Peyer's patch (tissue), 4 donors: ENCODE data around the gene ADAM12.

Experiments used
- CTCF ChIP-seq, 6 experiments: fragments of 450-650 bp in 4 of 6; fragments of 200-600 bp in 2 of 6; sonication (generic) in 1 of 6; IDR thresholded peaks; one replicate each; pipeline ENCODE4 v1.5.1; 2017 to 2019; ENCODE audit warnings: antibody characterized with exemption in 6 of 6, mild to moderate bottlenecking in 3 of 6, moderate library complexity in 1 of 6
- POLR2A ChIP-seq, 2 donors: fragments of 450-650 bp; IDR thresholded peaks; one replicate each; pipeline ENCODE4 v1.5.1; 2017; ENCODE audit warnings: antibody characterized with exemption in 2 of 2, mild to moderate bottlenecking in 2 of 2, moderate library complexity in 2 of 2

DNA sequence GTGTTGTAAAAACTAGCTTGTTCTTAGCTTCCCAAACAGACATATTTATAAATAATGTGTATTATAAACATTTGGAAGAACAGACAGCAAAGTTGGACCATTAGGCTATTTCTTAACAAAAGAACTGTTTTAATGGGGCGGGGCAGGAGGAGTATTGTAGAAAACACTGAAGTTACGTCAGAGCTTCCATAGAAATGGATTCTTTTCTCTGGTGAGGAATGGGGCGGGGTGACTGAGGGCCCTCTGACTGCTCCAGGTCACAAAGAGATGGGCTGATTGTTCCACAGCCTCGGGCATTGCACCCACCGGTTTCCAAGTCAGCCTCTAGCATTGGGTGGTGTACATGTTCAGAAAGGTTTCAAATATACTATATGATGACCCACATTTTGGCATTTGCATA lies 36.8 kb upstream of the ADAM12 start:
- TF ChIP-seq CTCF (IDR thresholded peaks at IDR 0.05) (no peak), POLR2A (IDR thresholded peaks at IDR 0.05) (no peak)
